Middle frontal gyrus (tissue), 1 donor: ENCODE data around the gene PRKAR1B.
"Not testable (repeated sequence)": the region's sequence is repeated elsewhere in the genome, so short reads cannot be mapped to it uniquely, and the experiment has no call there.

ENCODE experiments used
- DNase-seq: peaks from one replicate; pipeline ENCODE4 v3.0.0-alpha.2; 2015; ENCODE audit warnings: low spot score; ENCODE audit errors: extremely low spot score

The PRKAR1B gene

DNA sequence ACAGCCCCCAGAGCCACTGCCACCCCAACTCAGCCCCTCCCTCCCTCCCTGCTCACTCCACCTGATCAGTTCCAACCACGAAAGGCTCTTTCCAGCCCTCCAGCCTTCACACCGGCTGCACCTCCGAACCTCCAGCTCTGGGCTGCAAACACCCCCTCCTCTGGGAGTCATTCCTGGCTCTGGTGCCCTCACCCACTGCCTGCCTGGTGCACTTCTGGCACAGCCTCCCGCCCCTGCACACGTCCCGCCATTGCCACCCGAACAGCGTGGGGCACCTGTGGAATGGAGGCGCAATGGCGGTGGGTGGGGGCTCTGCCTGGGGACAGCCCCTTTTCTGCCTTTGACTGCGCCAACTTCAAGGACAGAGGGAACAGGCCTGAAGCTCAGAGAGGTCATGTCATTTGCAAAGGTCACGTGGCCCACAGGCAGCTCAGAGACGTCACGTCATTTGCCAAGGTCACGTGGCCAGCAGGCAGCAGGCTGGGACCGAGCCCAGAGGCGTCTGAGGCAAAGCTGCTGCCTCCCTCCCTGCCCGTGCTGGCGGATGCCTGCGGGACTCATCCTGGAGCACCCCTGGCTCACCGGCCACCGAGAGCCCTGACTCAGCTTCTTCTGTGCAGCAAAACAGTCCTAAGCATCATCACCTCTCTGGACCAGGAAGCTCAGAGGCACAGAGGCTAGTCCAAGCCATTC lies 76.6 kb downstream of the PRKAR1B start:
- no peak for DNase-seq

GRCh38 chr7:646951-647350 lies 80.1 kb downstream of the PRKAR1B start:
- DNase-seq = no peak

GRCh38 chr7:646487-646886 lies 80.6 kb downstream of the PRKAR1B start:
- DNase-seq = no peak

DNA sequence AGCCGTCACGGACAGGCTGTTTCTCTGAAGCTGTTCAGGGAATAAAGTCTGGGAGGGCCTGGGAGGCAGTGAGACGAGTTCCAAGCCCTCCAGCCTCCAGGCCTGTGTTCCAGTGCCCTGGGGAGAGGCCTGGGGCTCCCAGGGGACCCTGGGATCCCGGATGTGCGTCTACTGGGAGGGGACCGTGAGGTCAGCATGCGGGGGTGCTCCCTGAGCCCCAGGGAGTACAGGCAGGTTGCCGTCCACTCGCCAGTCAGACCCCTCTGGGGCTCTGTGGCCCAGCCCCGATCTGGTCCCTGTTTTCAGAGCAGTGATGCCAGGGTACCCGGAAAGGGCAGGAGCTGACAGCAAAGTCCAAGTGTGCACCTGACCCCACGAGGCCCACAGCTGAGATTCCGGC lies 81.5 kb downstream of the PRKAR1B start:
- DNase-seq = no peak

- no peak for DNase-seq
Measured at GRCh38 chr7:644381-645305, 82.4 kb downstream of the PRKAR1B start.

DNA sequence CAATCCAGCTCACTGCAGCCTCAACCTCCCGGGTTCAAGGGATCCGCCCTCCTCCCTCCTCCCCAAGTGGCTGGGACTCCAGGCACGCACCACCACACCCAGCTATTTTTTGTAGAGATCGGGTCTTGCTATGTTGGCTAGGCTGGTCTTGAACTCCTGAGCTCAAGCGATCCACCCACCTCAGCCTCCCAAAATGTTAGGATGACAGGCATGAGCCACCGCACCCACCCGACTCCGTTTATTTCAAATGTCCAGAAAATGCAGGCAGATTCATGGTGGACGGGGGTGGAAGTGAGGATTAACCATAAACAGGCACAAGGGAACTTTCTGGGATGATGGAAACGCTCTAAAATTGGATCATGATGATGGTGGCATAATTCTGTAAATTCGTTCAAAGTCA lies 85.1 kb downstream of the PRKAR1B start:
- no peak for DNase-seq

DNA sequence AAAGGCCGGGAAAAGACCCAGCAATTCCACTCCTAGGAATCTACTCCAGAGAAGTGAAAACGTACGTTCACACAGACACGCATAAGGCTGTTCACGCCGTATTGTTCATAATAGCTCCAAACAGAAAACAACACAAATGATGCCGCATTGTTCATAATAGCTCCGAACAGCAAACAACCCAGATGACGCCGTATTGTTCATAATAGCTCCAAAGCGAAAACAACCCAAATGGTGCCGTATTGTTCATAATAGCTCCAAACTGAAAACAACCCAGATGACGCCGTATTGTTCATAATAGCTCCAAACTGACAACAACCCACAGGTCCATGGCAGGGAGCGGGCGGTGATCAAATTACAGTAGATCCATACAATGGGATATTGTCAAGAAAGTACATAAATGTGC lies 85.8 kb downstream of the PRKAR1B start:
- no peak for DNase-seq

DNA sequence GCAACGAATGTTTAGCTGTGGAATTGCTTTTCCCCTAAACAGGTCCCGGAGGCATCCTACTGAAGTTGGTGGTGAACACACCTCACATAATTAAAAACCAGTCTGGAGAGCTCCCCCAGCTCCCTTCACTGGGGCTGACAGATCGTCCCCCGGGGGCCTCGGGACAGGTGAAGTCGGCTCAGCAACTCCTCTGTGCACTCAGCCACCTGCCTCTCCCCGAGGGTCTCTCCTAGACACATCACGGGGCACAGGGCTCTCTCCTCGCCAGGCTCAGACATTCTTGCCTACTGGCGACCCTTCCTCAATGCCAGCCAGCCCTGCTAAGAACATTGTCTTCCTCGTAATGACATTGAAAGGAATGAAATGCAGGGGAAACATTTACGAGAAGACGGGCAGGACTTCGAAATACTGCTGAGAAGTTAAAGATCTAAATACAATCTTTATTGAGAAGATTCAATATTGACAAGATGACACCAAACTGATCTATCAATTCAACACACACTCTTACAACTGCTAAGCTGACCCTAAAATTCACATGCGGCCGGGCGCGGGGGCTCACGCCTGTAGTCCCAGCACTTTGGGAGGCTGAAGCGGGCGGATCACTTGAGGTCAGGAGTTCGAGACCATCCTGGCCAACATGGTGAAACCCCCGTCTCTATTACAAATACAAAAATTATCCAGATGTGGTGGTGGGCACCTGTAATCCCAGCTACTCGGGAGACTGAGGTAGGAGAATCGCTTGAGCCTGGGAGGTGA lies 88.6 kb downstream of the PRKAR1B start:
- DNase-seq = no peak

DNA sequence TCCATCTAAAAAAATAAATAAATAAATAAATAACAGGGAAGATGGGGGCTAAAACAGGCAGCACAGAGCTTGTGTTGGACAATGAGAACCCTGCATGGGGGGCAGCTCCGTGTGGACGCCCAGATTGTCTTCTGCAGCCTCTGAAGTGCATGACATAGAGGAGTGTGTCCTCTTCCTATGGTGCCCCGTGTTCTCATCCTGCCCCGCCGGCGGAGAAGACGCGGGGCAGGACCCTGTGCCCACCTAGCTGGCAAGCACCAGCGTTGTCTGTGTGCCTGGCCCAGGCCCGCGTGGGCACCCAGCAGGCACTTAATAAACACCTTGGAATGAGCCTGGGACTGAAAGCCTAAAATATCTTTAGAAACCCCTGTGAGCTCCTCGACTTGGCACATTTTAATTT lies 89.3 kb downstream of the PRKAR1B start:
- no peak for DNase-seq

GRCh38 chr7:636396-636795 lies 90.7 kb downstream of the PRKAR1B start:
- peak; percentile 14 for DNase-seq

GRCh38 chr7:635687-636382 lies 91.2 kb downstream of the PRKAR1B start:
- not testable (repeated sequence) for DNase-seq

GRCh38 chr7:635227-635626 lies 91.9 kb downstream of the PRKAR1B start:
- DNase-seq = no peak

DNA sequence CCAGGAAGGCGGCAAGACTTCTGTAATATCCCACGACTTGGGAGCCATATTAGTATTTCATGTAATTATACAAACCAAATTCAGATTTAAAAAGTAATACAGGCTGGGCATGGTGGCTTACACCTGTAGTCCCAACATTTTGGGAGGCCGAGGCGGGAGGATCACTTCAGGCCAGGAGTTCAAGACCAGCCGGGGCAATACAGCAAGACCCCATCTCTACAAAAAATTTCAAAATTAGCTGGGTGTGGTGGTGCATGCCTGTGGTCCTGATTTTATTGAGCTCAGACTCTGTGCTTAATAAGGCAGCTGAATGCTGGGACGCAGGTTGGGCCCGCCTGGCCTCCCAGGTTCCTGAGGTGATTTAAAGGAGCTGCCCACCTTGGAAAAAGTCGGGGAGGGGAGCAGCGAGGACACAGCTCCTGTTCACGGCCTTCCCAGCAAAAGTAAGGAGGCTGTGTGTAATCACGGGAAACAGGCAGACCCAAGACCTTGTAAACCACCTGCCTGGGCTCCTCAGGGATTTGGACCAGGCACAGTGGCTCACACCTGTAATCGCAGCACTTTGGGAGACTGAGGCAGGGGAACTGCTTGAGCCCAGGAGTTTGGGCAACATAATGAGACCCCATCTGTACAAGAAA lies 93.6 kb downstream of the PRKAR1B start:
- no peak for DNase-seq

DNA sequence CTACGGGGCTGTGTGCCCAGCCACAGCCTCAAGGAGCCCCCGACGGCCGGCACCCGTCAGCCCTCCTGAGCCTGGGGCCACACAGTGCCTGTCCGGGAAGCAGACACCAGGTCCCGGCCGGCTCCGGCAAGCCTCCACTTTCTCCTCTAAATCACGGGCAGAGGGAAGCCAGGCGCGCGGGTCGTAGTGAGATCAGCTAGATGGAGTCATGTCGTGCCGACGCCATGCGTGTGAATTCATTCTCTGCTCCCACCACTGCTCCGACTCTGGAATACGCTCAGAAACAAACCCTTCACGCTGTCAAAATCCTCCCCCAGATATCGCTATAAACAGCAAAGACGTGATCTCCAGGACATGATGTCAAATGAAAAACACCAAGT lies 94.3 kb downstream of the PRKAR1B start:
- DNase-seq = no peak

DNA sequence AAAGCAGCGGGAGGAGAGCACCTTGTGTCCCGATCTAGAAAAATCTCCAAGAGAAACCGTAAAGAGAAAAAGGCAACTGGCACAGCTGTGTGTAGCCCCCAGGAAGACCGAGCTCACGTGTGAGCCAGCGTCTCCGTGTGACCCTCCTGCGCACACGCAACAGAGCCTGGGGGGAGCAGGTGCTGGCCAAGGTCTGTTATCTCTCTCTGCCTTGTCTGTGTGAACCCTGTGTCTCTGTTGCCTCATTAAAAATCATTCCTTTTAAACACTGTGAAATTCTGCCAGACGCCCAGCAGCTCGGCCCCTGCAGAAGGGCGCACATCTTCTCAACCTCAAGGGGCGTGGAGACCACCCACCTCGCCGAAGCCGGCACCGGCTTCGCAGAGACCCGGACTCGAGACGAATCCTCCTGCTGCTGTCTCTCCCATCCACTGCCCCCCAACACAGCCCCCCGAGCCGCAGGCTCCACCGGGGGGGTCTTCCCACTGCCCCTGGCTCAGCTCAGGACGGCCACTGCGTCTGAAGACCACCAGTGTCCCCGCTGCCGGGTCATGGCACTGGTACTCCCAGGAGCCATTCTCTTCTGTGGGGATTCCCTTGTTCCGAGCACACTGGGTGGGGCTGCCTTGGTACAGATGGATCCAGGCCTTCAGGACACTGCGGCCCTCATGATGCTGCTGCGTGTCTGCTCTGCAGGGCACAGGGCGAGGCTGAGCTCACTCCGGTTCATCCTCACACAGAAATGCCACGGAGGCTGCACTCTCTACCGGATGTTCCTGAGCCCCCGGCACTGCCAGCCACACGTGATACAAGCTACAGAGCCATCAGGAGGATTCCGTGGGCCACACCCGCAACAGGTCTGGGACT lies 94.9 kb downstream of the PRKAR1B start:
- DNase-seq = no peak

DNA sequence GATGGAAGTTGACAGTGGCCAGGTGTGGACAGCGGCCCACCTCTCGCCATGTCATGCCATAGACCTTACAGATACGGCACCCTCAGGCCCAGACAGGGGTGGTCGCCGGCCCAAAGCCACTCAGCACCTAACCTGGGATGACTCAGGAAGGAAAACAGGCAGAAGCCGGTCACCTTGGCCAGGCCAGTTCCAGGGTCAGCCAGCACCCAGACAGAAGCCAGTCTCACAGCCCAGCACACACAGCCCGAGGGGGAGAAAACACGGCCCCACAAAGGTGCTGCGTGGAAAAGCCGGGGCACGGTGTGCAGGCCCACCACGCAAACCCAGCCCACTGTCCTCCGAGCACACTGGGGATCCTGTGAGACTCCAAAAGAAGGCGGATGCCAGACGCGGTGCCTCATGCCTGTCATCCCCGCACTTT lies 95.8 kb downstream of the PRKAR1B start:
- no peak for DNase-seq

DNA sequence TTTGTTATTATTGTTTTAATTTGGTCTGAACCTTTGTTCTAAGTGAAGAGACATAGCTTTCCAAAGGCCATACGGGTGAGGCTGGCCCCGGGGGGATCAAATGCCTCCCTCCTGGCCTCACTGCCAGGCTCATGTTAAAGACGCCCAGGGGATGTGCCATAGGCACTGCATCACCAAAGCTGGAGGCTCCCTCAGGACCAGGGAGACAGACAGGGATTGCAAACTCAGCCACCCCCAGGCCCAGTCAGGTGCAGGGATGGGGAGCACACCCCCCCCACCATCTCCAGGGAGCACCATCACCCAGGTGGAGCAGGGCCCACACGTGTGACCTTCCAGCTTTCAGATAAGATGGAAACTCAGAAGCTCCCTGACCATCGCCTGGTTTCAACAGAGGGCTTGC lies 96.5 kb downstream of the PRKAR1B start:
- no peak for DNase-seq

DNA sequence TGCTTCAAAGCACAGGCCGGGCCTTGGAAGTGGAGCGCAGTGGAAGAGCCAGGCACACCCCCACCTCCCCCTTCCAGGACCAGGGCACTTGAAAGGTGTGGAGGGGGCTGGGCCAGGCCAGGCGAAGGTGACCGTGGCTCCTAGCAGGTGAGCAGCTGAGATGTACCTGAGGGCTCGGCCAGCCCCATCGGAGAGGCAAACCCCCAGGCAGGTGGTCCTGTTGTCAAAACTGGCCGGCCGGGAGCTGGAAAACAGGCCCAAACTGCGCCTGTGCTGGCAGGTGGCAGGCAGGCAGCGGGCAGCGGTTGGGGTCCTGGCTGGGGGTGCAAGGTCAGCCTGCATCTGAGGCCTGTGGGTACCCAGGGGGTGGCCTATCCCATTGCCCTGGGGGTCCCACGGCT lies 97.0 kb downstream of the PRKAR1B start:
- no peak for DNase-seq

DNA sequence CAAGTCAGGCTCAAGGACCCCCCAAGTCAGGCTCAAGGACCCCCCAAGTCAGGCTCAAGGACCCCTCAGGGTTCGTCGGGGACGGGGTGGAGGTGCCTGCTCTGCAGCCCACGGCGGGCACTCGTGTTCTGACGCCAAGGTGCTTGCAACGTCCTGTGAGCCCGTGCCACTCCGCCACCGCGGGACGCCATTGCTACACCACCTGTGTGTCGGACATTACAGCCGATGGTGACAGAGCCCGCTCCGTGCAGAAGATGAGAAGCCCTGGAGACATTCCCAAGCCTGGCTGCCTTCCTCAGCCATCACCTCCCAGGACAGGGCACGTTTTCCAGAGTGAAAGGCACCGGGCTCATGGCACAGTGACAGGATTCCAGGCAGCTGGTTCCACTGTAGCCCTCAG lies 98.3 kb downstream of the PRKAR1B start:
- DNase-seq = no peak

- DNase-seq = no peak
Measured at GRCh38 chr7:628402-628763, 98.7 kb downstream of the PRKAR1B start.
